Immature natural killer cell (primary cell): Measurements from ENCODE around the gene PRSS38. TPM values are rescaled to one million over a fixed set of nuclear protein-coding genes. Genes with fewer than 3 reads are reported as not detected.

ENCODE experiments used
- DNase-seq, 3 donors: peaks; one replicate each; pipeline ENCODE4 v3.0.0; 2022; ENCODE audit warnings: mixed read lengths in 1 of 3
- H3K27ac Mint-ChIP-seq, 6 donors: one replicate each; pipeline ENCODE4 v1.8.0; 2020; ENCODE audit warnings: mixed read lengths in 6 of 6, mild to moderate bottlenecking in 5 of 6, inconsistent platforms in 4 of 6, moderate library complexity in 3 of 6
- H3K27me3 Mint-ChIP-seq, 3 donors: one replicate each; pipeline ENCODE4 v1.8.0; 2020 to 2021; ENCODE audit warnings: low read depth in 3 of 3, mild to moderate bottlenecking in 3 of 3, mixed read lengths in 3 of 3, moderate library complexity in 3 of 3, inconsistent platforms in 1 of 3
- H3K36me3 Mint-ChIP-seq, 3 donors: one replicate each; pipeline ENCODE4 v1.8.0; 2020; ENCODE audit warnings: mixed read lengths in 3 of 3, inconsistent platforms in 2 of 3, mild to moderate bottlenecking in 2 of 3
- H3K4me1 Mint-ChIP-seq, 2 donors: one replicate each; pipeline ENCODE4 v1.8.0; 2020; ENCODE audit warnings: inconsistent platforms in 2 of 2, mild to moderate bottlenecking in 2 of 2, mixed read lengths in 2 of 2, moderate library complexity in 1 of 2
- H3K4me3 Mint-ChIP-seq, 5 donors: one replicate each; pipeline ENCODE4 v1.8.0; 2020; ENCODE audit warnings: mild to moderate bottlenecking in 5 of 5, mixed read lengths in 5 of 5, inconsistent platforms in 3 of 5, moderate library complexity in 3 of 5
- H3K9me3 Mint-ChIP-seq, 6 donors: one replicate each; pipeline ENCODE4 v1.8.0; 2020; ENCODE audit warnings: mild to moderate bottlenecking in 6 of 6, mixed read lengths in 6 of 6, inconsistent platforms in 4 of 6, moderate library complexity in 3 of 6
- polyA plus RNA-seq, 3 donors: library from polyadenylated mRNA; unstranded; fragments of 300-500 nt; fragmentation: Illumina TruSeq; gene quantifications; one replicate each; pipeline ENCODE4 v1.2.3, GENCODE V29; 2021

The PRSS38 gene
- polyA plus RNA-seq, 3 donors from 2014 or later: not detected

DNA sequence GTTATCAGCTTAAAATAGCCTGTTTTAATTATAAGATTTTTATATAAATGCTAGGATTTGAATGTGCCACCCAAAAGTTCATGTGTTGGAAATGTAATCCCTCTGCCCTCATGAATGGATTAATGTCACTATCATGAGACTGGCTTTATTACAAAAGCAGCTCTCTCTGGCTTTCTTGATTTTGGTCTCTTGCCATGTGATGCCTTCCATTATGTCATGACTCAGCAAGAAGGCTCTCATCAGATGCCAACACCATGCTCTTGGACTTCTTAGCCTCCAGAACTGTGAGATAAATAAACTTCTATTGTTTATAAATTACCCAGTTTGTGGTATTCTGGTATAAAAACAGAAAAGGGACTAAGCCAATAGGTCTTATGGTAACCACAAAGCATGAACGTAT lies 6.9 kb upstream of the PRSS38 start:
- peaks cover 7 to 13% of the 10 kb centered on the region in 2 donors for H3K4me1 Mint-ChIP-seq
- peaks cover 5 to 28% (median 15%) of the 10 kb centered on the region in 6 donors for H3K9me3 Mint-ChIP-seq
- no peaks in the 10 kb centered on the region for H3K36me3 Mint-ChIP-seq
- peaks cover under 1 to 17% (median 9%) of the 10 kb centered on the region in 3 donors for H3K27me3 Mint-ChIP-seq
- H3K4me3 Mint-ChIP-seq: no peak overlapping the region
- no peak for DNase-seq
- H3K27ac Mint-ChIP-seq: no peak overlapping the region

DNA sequence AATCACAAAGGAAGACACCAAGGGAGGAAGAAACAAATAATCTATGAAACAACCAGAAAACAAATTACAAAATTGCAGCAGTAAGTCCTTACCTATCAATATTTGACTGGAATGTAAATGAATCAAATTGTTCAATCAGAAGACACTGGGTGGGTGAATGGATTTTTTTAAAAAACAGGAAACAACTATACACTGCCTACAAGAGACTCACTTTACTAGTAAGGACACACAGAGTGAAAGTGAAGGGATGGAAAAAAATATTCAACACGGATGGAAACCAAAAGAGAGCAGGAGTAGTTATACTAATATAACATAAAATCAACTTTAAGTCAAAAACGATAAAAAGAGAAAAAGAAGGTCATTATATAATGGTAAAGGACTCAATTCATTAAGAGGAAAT lies 6.4 kb upstream of the PRSS38 start:
- Mint-ChIP-seq H3K27me3 (peaks cover 0 to 17% (median 8%) of the 10 kb centered on the region in 3 donors), H3K4me1 (peaks cover 7 to 13% of the 10 kb centered on the region in 2 donors), H3K27ac (no peak overlapping the region), H3K4me3 (no peak overlapping the region), H3K9me3 (peaks cover 5 to 28% (median 15%) of the 10 kb centered on the region in 6 donors), H3K36me3 (peaks cover 0 to 1% (median 0%) of the 10 kb centered on the region in 3 donors)
- DNase-seq: no peak

DNA sequence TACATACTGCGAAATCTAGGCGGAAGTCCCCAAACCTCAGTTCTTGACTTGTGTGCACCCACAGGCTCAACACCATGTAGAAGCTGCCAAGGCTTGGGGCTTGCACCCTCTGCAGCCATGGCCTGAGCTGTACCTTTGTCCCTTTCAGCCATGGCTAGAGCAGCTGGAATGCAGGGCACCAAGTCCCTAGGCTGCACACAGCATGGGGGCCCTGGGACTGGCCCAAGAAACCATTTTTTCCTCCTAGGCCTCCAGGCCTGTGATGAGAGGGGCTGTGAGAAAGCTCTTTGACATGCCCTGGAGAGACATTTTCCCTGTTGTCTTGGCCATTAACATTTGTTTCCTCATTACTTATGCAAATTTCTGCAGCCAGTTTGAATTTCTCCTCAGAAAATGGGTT lies 1.5 kb upstream of the PRSS38 start:
- Mint-ChIP-seq H3K36me3 (peaks cover 0 to 6% (median 6%) of the 10 kb centered on the region in 3 donors), H3K9me3 (peaks cover 16 to 26% (median 21%) of the 10 kb centered on the region in 6 donors), H3K27ac (no peak overlapping the region), H3K4me3 (no peak overlapping the region), H3K4me1 (peaks cover 21 to 23% of the 10 kb centered on the region in 2 donors), H3K27me3 (peaks cover 8 to 27% (median 14%) of the 10 kb centered on the region in 3 donors)
- DNase-seq: no peak

GRCh38 chr1:227816750-227817446 lies 1.4 kb downstream of the PRSS38 start:
- Mint-ChIP-seq H3K4me1 (peaks cover 21% of the 10 kb centered on the region in 2 donors), H3K36me3 (peaks cover 4 to 13% (median 6%) of the 10 kb centered on the region in 3 donors), H3K27ac (peak overlapping the region; percentile 3 to 87 (median 78)), H3K9me3 (peaks cover 19 to 33% (median 23%) of the 10 kb centered on the region in 6 donors), H3K27me3 (peaks cover 17 to 29% (median 25%) of the 10 kb centered on the region in 3 donors), H3K4me3 (peak overlapping the region; percentile 55 to 73 (median 69))
- peak; percentile 84 to 87 (median 86) for DNase-seq

DNA sequence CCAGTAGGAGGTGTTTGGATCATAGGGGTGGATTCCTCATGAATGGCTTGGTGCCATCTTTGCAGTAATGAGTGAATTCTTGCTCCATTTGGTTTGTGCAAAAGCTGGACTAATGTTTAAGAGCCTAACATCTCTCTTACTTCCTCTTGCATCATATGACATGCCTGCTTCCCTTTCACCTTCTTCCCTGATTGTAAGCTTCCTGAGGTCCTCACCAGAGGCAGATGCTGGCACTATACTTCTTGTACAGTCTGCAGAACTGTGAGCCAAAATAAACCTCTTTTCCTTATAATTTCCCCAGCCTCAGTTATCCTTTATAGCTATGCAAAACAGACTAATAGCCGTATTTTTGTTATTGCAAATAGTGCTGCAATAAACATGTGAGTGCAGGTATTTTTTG lies 8.1 kb downstream of the PRSS38 start:
- Mint-ChIP-seq H3K4me3 (no peak overlapping the region), H3K27ac (no peak overlapping the region), H3K27me3 (peaks cover 12 to 43% (median 17%) of the 10 kb centered on the region in 3 donors), H3K36me3 (peaks cover 0 to 10% (median 7%) of the 10 kb centered on the region in 3 donors), H3K4me1 (peaks cover 15 to 16% of the 10 kb centered on the region in 2 donors), H3K9me3 (peaks cover 8 to 28% (median 15%) of the 10 kb centered on the region in 6 donors)
- no peak for DNase-seq

- Mint-ChIP-seq H3K27me3 (peaks cover 7 to 45% (median 17%) of the 10 kb centered on the region in 3 donors), H3K36me3 (peaks cover 0 to 10% (median 7%) of the 10 kb centered on the region in 3 donors), H3K27ac (no peak overlapping the region), H3K9me3 (peaks cover 8 to 31% (median 18%) of the 10 kb centered on the region in 6 donors), H3K4me1 (peaks cover 20 to 22% of the 10 kb centered on the region in 2 donors), H3K4me3 (no peak overlapping the region)
- DNase-seq: no peak
Observed at GRCh38 chr1:227824204-227824603, 8.7 kb downstream of the PRSS38 start.

DNA sequence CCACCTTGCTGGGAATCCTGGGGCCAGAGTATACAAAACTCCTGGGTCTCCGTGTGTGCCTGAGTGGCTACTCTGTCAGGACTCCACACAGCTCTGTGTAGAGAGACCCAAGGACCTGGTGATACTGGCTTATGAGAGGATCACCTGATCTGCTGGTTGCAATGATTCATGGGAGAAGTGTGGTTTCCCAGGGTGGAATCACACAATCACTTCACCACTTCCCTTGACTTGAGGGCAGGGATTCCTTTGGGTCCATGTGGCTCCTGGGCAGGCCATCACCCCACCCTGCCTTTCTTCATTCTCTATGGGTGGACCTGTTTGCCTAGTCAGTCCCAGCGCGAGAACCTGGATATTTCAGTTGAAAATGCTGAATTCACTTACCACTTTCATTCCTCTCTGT lies 13.3 kb downstream of the PRSS38 start:
- Mint-ChIP-seq H3K9me3 (peaks cover 0 to 18% (median 11%) of the 10 kb centered on the region in 6 donors), H3K27ac (no peak overlapping the region), H3K27me3 (peaks cover 8 to 48% (median 9%) of the 10 kb centered on the region in 3 donors), H3K4me3 (peak overlapping the region in 2 of 5 donors; percentile 19 to 22), H3K36me3 (no peaks in the 10 kb centered on the region), H3K4me1 (peaks cover 21 to 24% of the 10 kb centered on the region in 2 donors)
- peak; percentile 10 to 30 (median 15) for DNase-seq

DNA sequence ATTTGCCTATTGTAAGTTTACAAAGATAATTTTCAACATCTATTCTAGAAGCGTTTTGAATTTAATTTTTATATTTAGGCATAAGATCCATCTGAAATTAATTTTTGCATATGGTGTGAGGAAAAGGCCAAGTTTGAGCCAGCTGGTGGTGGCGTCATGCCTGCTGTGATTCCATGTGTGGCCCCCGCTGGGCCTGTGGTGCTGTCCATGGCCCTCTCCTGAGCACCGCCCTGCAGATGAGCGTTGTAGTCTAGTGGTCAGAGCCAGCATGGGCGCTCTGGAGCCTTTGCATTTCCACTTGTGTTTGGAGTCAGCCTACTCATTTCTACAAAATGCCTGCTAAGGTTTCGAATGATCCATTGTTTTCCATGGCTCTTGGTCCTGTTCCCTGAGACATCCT lies 22.7 kb downstream of the PRSS38 start:
- H3K4me3 Mint-ChIP-seq: no peak overlapping the region
- DNase-seq: no peak
- H3K36me3 Mint-ChIP-seq: no peaks in the 10 kb centered on the region
- peaks cover 0 to 2% (median 0%) of the 10 kb centered on the region in 6 donors for H3K9me3 Mint-ChIP-seq
- peaks cover 0 to 8% (median 2%) of the 10 kb centered on the region in 3 donors for H3K27me3 Mint-ChIP-seq
- no peak overlapping the region for H3K27ac Mint-ChIP-seq
- H3K4me1 Mint-ChIP-seq: no peaks in the 10 kb centered on the region

- H3K27ac Mint-ChIP-seq: no peak overlapping the region
- no peak overlapping the region for H3K4me3 Mint-ChIP-seq
- no peaks in the 10 kb centered on the region for H3K36me3 Mint-ChIP-seq
- peaks cover 1 to 6% (median 2%) of the 10 kb centered on the region in 3 donors for H3K27me3 Mint-ChIP-seq
- peaks cover 0 to 6% of the 10 kb centered on the region in 2 donors for H3K4me1 Mint-ChIP-seq
- DNase-seq: no peak
- H3K9me3 Mint-ChIP-seq: peaks cover 0 to 2% (median 0%) of the 10 kb centered on the region in 6 donors
Observed at GRCh38 chr1:227841096-227841495, 25.6 kb downstream of the PRSS38 start.

GRCh38 chr1:227844320-227845146 lies 29.1 kb downstream of the PRSS38 start:
- H3K36me3 Mint-ChIP-seq: peaks cover 0 to 7% (median 4%) of the 10 kb centered on the region in 3 donors
- peaks cover 4 to 9% (median 6%) of the 10 kb centered on the region in 3 donors for H3K27me3 Mint-ChIP-seq
- H3K4me1 Mint-ChIP-seq: peaks cover 0 to 6% of the 10 kb centered on the region in 2 donors
- H3K27ac Mint-ChIP-seq: peak overlapping the region in 2 of 6 donors; percentile 42 to 60
- peaks cover 0 to 12% (median 4%) of the 10 kb centered on the region in 6 donors for H3K9me3 Mint-ChIP-seq
- DNase-seq: no peak
- H3K4me3 Mint-ChIP-seq: no peak overlapping the region

DNA sequence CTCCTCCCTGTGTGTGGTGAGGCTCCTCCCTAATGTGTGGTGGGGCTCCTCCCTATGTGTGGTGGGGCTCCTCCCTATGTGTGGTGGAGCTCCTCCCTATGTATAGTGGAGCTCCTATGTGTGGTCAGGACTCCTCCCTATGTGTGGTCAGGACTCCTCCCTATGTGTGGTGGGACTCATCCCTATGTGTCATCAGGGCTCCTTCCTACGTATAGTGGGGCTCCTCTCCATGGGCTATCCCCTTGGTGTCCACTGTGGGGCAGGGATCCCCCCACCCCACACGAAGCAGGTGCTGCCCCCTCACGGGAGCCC lies 29.6 kb downstream of the PRSS38 start:
- Mint-ChIP-seq H3K9me3 (peaks cover 0 to 12% (median 4%) of the 10 kb centered on the region in 6 donors), H3K27me3 (peaks cover 4 to 9% (median 6%) of the 10 kb centered on the region in 3 donors), H3K27ac (no peak overlapping the region), H3K36me3 (peaks cover 0 to 7% (median 4%) of the 10 kb centered on the region in 3 donors), H3K4me3 (no peak overlapping the region), H3K4me1 (peaks cover 0 to 6% of the 10 kb centered on the region in 2 donors)
- no peak for DNase-seq

GRCh38 chr1:227845519-227845918 lies 30.0 kb downstream of the PRSS38 start:
- Mint-ChIP-seq H3K4me1 (peaks cover 0 to 6% of the 10 kb centered on the region in 2 donors), H3K27ac (no peak overlapping the region), H3K27me3 (peaks cover 4 to 9% (median 6%) of the 10 kb centered on the region in 3 donors), H3K36me3 (peaks cover 0 to 7% (median 4%) of the 10 kb centered on the region in 3 donors), H3K4me3 (no peak overlapping the region), H3K9me3 (peaks cover 0 to 12% (median 4%) of the 10 kb centered on the region in 6 donors)
- no peak for DNase-seq

GRCh38 chr1:227846265-227846858 lies 30.9 kb downstream of the PRSS38 start:
- Mint-ChIP-seq H3K27me3 (peaks cover 4 to 9% (median 6%) of the 10 kb centered on the region in 3 donors), H3K4me1 (peaks cover 0 to 6% of the 10 kb centered on the region in 2 donors), H3K9me3 (peaks cover 0 to 12% (median 3%) of the 10 kb centered on the region in 6 donors), H3K36me3 (peaks cover 0 to 7% (median 4%) of the 10 kb centered on the region in 3 donors), H3K27ac (peak overlapping the region in 1 of 6 donors; percentile 64), H3K4me3 (no peak overlapping the region)
- no peak for DNase-seq
